Stimulated activated effector memory CD8-positive, alpha-beta T cell treated with anti-CD3 and anti-CD28 coated beads, Interleukin-12 subunit alpha, Interleukin-12 subunit beta, amount 100 ng/mL, for 72 hours (primary cell): ENCODE measurements around the gene TERC.
A peak's percentile ranks its signal among the peaks of the same experiment; 100 is the strongest.

Experiments
- ATAC-seq: fragments of 150-1000 bp; cut with Tn5 transposase; 2 replicates; pipeline ENCODE4 v1.10.0; 2021
- DNase-seq, 2 donors: peaks; one replicate each; pipeline ENCODE4 v3.0.0; 2021 to 2022; ENCODE audit warnings: low spot score in 2 of 2
- H3K27ac Mint-ChIP-seq: one replicate; pipeline ENCODE4 v1.8.0; 2022; ENCODE audit warnings: mild to moderate bottlenecking, mixed read lengths
- H3K36me3 Mint-ChIP-seq: one replicate; pipeline ENCODE4 v1.8.0; 2022; ENCODE audit warnings: mild to moderate bottlenecking, mixed read lengths
- H3K4me1 Mint-ChIP-seq: one replicate; pipeline ENCODE4 v1.8.0; 2022; ENCODE audit warnings: mixed read lengths
- H3K4me3 Mint-ChIP-seq: one replicate; pipeline ENCODE4 v1.8.0; 2022; ENCODE audit warnings: mild to moderate bottlenecking, mixed read lengths
- H3K9me3 Mint-ChIP-seq: one replicate; pipeline ENCODE4 v1.8.0; 2022; ENCODE audit warnings: mixed read lengths

TERC gene

DNA sequence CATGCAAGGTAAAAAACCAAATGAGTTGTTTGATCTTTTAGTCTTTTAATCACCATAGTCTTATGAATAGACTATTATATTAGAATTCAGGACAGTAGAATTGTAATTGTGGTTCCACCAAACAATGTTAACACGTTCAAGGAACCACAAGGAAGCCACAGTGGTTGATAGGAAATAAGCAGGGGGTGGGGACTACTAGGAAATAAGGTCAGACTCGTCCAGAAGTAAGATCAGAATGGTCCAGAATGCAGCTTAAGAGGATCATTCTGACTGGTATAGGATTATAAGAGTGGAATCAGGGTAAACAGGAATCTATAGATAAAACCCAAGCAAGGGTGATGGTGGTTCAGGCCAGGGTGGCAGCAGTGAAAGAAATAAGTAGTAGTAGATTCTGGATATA, 15.9 kb upstream of the TERC start:
- Mint-ChIP-seq H3K4me1 (peaks cover 25% of the 10 kb centered on the region), H3K27ac (peak overlapping the region; percentile 52), H3K4me3 (peak overlapping the region; percentile 4), H3K9me3 (no peaks in the 10 kb centered on the region), H3K36me3 (peaks cover 100% of the 10 kb centered on the region)
- DNase-seq (no peak), ATAC-seq (peak; percentile 64)

DNA sequence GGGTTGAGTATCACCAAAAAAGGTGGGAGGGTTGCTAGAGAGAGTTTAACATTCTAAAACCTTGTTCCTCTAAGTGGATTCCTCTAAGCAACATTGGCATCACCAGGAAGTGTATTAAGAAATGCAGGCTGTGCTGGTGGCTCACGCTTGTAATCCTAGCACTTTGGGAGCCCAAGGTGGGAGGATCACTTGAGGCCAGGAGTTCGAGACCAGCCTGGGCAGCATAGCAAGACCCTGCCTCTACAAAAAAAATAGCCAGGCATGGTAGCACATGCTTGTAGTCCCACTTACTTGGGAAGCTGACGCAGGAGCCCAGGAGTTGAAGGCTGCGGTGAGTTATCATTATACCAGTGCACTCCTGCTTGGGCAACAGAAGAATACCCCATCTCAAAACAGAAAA, 13.0 kb upstream of the TERC start:
- peaks cover 37% of the 10 kb centered on the region for H3K4me1 Mint-ChIP-seq
- no peak overlapping the region for H3K27ac Mint-ChIP-seq
- no peak for DNase-seq

DNA sequence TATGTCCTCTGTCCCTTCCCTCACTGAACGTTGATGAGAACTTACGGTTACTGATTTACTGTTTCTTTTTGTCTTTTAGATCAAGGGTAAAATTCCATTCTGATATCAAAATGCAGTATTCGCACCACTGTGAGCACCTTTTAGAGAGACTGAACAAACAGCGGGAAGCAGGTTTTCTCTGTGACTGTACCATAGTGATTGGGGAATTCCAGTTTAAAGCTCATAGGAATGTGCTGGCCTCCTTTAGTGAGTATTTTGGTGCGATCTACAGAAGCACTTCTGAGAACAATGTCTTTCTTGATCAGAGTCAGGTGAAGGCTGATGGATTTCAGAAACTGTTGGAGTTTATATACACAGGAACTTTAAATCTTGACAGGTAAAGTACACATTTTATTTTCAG, 9.3 kb upstream of the TERC start:
- Mint-ChIP-seq H3K4me1 (peaks cover 37% of the 10 kb centered on the region), H3K9me3 (no peaks in the 10 kb centered on the region), H3K36me3 (peaks cover 85% of the 10 kb centered on the region), H3K27ac (peak overlapping the region; percentile 99), H3K4me3 (peak overlapping the region; percentile 97)
- no peak for ATAC-seq
- DNase-seq = no peak

More for the DNA sequence above, 13.0 kb upstream of the TERC start:
- H3K36me3 Mint-ChIP-seq = peaks cover 100% of the 10 kb centered on the region
- H3K9me3 Mint-ChIP-seq = no peaks in the 10 kb centered on the region
- no peak for ATAC-seq
- no peak overlapping the region for H3K4me3 Mint-ChIP-seq

DNA sequence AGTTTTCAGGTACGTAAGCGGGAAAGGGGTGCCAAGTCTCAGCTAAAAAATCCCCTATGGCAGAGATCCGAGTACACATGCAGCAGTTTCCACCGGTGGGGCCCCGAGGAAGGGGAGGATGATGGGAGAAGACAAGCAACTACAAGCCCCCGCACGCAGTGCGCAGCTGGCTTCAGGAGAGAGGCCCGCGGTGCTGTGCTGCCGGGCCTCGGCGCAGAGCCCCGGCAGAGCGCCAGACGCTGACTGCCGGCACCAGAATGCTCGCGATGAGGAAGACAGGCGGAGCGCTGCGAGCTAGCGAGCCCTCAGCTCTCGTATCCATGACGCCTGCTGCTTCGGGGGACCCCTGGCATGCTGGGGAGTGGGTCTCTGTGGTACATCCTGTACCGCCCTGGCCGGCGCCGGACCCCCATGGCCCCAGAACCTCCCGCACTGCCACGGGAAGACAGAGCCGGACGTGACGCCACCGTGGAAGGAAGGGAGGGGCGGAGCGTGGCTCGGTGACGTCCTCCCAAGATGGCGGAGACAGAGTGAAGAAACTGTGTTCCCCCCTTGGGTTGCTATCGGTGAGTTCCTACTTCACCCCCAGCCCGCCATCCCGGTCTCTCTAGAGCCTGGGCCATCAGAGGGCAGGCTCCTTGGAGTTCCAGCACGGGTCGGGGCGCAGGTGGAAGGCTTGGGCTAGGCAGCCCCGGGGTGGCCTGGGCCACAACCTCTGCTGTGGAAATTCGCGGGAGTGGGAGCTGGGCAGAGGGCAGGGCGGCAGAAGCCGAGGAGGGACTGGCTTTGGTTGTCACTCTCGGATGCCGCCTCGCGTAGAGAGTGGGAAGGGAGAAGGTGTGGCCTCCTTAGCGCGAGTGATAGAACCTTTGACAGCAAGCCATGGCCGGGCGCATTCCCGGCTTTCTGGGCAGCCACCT, 8.3 kb upstream of the TERC start, which contains the start of gene MYNN:
TSS of gene MYNN (plus strand) at position 500 of the 920 bp plus-strand sequence. CDS start 900 bp downstream, outside the sequence.
- H3K9me3 Mint-ChIP-seq = no peaks in the 10 kb centered on the region
- peak within 1 kb of the TSS; percentile 97 for H3K4me3 Mint-ChIP-seq
- H3K36me3 Mint-ChIP-seq = peaks cover 75% of the 10 kb centered on the region
- peak within 1 kb of the TSS; percentile 99 for H3K27ac Mint-ChIP-seq
- DNase-seq (peak; percentile 83 to 97), ATAC-seq (peak; percentile 90)
- H3K4me1 Mint-ChIP-seq = peaks cover 33% of the 10 kb centered on the region

DNA sequence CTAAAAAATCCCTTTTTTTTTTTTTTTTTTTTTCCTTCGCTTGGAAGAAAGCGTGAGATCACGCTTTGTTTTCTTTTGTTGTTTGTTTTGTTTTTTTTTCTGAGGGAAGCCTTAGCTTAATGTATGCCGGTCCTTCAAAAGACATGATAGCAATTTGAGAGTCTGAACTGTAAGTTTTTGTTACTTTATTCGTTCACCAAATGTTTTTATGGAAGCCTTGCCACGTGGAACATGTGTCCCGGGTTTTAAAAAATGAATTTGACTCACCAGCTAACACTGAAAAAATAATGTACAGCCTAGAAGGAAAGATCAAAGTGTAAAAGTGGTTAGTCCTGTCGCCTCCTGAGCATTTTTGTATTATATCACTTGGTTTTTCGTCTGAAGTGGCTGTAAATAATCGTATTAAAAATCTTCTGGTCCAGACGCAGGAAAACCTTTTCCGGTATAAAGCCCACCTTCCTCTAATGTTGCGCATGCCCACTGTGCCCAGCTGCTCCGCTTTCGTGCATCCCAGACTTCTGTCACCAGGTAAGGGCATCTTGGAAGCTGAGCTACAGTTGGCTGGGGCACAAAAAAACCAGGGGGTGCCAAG, 7.5 kb upstream of the TERC start:
- ATAC-seq (peak; percentile 33), DNase-seq (no peak)
- H3K4me1 Mint-ChIP-seq = peaks cover 33% of the 10 kb centered on the region
- peak overlapping the region; percentile 99 for H3K27ac Mint-ChIP-seq
- no peaks in the 10 kb centered on the region for H3K9me3 Mint-ChIP-seq
- peaks cover 67% of the 10 kb centered on the region for H3K36me3 Mint-ChIP-seq
- H3K4me3 Mint-ChIP-seq = peak overlapping the region; percentile 97

DNA sequence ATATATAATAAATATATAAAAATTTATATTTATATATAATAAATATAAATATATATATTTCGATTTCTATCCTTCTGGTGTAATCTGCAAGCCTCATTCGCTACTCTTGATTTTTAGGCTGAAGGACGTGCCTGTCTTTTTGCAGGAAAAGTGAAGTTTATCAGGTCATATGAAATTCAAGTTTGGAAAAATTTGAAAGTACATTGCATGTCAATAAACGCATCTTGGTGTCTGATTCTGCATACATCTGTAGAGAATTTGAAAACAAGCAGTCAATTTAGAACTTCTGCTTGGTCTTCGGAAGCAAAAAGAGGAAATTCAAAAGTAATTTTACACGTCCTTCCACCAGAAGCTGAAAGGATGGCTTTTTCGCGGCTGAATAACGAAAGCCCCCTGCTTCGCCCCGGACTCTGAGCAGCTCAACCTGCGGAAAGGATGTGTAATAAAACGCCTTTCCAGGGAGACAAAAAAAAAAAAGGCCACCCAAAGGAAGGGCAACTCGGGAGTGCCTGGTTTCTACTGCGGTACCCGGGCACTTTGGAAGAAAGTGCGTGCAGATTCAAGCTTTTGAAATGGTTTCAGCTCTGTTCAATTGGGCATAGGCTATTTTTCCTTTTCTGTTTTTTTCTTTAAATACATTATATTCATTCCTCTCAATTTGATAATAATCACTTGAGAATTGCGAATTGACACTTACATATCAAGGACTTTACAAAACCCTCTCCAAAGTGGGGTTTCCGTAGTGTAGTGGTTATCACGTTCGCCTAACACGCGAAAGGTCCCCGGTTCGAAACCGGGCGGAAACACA, 6.8 kb upstream of the TERC start:
- Mint-ChIP-seq H3K4me1 (peaks cover 33% of the 10 kb centered on the region), H3K27ac (peak overlapping the region; percentile 99), H3K4me3 (peak overlapping the region; percentile 97), H3K36me3 (peaks cover 60% of the 10 kb centered on the region), H3K9me3 (no peaks in the 10 kb centered on the region)
- DNase-seq (peak; percentile 62 to 85), ATAC-seq (no peak)

DNA sequence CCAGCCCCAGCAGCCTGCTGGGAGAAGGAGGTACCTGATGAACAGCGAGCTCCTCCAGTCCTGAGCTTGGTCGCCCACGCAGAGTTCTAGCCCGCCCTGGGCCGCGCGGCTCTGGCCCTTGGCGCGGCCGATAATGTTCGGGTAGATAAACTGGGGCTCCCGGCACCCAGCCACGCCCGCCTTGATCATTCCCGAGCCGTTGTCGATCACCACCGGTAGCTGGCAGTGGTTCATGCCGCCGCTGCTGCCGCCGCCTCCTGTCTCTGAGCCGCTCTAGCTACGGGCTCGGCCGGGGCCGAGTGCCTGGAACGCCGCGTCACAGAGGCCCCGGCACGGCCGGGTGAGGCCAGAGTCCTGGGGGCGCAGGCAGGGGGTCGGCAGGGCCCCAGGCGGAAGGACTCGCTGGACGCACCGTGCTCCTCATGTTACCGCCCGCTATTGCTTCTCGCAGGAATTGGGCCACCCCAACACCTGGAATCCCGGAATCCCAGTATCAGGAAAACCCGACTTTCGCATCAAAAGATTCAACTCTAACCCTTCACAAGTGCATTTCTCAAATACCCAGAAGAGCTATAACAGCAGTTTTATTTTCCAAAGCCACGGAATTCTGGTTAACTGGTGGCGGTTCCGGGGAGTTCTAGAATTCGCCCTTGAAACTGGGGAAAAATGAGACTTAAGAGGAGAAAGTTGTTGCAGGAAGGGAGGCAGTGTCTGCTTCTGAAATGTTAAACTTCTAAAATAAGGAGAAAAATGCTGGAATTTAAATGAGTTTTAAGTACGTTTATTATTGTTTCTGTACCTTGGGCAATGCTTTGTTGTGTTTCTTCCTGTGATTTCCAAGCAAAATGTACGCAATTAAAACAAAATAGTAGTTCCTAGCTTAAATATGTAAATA, 4.7 kb upstream of the TERC start, which contains the start of gene ACTRT3:
TSS of gene ACTRT3 (minus strand) at position 275 of the 895 bp plus-strand sequence. CDS start at position 234, 41 bp downstream.
- DNase-seq (peak; percentile 49 to 81), ATAC-seq (peak; percentile 52)
- peak within 1 kb of the TSS; percentile 77 for H3K4me3 Mint-ChIP-seq
- peak within 1 kb of the TSS; percentile 88 for H3K27ac Mint-ChIP-seq
- peaks cover 33% of the 10 kb centered on the region for H3K4me1 Mint-ChIP-seq
- peaks cover 44% of the 10 kb centered on the region for H3K36me3 Mint-ChIP-seq
- no peaks in the 10 kb centered on the region for H3K9me3 Mint-ChIP-seq

DNA sequence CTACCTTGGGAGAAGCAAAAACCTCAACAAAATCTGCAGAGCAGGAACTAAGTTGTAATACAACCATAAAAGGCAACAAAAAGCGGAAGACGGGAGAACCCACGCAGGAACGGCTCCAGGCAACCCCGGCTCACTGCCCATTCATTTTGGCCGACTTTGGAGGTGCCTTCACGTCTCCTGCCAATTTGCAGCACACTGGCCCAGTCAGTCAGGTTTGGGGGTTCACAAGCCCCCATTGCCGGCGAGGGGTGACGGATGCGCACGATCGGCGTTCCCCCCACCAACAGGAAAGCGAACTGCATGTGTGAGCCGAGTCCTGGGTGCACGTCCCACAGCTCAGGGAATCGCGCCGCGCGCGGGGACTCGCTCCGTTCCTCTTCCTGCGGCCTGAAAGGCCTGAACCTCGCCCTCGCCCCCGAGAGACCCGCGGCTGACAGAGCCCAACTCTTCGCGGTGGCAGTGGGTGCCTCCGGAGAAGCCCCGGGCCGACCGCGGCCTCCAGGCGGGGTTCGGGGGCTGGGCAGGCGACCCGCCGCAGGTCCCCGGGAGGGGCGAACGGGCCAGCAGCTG, 463 bp downstream of the TERC start:
- DNase-seq (peak; percentile 61 to 83), ATAC-seq (peak; percentile 52)
- peak overlapping the region; percentile 86 for H3K4me3 Mint-ChIP-seq
- H3K27ac Mint-ChIP-seq = peak overlapping the region; percentile 96
- H3K36me3 Mint-ChIP-seq = peaks cover 13% of the 10 kb centered on the region
- H3K9me3 Mint-ChIP-seq = no peaks in the 10 kb centered on the region
- peaks cover 24% of the 10 kb centered on the region for H3K4me1 Mint-ChIP-seq

DNA sequence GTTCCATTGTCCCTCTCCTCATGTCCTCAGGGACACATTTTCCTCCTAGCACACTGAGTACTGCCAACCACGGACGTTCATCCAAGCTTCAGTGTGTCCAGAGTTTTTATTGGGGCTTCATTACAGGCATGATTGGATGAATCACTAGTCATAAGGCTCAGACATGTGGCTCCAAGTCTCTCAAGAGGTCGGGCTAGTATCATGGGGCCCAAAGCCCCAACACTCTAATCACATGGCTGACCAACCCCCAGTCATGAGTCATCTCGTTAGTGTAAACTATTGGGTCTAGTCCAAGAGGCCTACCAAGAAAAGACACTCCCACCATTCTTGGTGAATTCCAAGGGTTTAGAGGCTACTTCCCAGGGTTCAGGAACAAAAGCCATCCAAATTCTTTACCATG, 4.4 kb downstream of the TERC start:
- no peak for DNase-seq
- H3K27ac Mint-ChIP-seq = no peak overlapping the region
- no peak overlapping the region for H3K4me3 Mint-ChIP-seq
- peaks cover 26% of the 10 kb centered on the region for H3K4me1 Mint-ChIP-seq
- no peak for ATAC-seq
- H3K36me3 Mint-ChIP-seq = peaks cover 13% of the 10 kb centered on the region
- H3K9me3 Mint-ChIP-seq = no peaks in the 10 kb centered on the region

DNA sequence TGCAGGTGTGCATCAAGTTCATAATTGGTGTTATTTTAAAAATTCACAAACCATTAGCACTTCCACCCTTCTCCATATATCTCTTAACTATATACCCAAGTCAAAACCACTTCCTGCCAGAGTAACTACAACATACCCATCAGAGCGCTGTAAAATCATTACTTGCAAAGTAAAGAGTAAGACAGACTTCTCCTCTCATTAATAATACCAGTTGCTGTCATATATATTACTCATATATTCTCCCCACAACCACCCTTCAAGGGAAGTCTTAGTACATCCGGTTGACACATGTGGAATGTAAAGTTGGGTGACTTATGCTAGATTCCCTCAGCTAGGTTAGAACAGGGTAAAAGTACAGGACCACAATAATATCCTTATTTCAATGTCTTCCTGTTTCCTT, 5.6 kb downstream of the TERC start:
- DNase-seq = no peak
- H3K4me3 Mint-ChIP-seq = no peak overlapping the region
- H3K27ac Mint-ChIP-seq = peak overlapping the region; percentile 71
- ATAC-seq = peak; percentile 98
- H3K4me1 Mint-ChIP-seq = peaks cover 19% of the 10 kb centered on the region
- H3K9me3 Mint-ChIP-seq = no peaks in the 10 kb centered on the region
- H3K36me3 Mint-ChIP-seq = peaks cover 4% of the 10 kb centered on the region

DNA sequence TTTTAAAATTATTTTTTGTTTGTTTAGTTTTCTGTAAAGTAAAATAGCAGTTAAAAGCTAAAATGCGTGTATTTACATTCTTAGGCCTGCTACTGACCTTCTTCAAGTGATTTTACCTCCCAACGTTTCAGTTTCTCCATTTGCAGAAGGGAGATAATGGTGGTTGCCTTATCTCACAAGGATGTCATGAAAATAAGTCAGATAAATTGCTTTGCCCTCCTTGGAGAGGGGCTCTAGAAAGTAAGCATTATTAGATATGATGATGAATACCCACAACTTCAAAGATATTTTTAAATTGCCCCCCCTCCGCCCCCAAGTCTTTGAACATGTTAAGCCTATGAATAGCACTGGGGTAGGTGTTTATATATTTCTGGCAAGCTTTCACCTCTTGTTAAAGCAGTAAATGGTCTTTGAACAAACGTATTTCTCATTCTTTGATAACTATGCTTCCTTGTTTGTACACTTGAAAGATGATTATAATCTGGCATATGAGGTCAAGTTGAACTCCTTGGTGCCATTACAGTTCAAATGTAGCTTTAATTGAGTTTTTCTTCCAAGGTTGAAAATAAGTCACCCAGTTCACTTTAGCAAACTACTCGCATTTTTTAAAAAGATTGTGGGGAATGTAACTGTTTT, 6.4 kb downstream of the TERC start:
- Mint-ChIP-seq H3K9me3 (no peaks in the 10 kb centered on the region), H3K4me3 (no peak overlapping the region), H3K27ac (no peak overlapping the region), H3K4me1 (peaks cover 13% of the 10 kb centered on the region), H3K36me3 (no peaks in the 10 kb centered on the region)
- ATAC-seq (no peak), DNase-seq (no peak)

DNA sequence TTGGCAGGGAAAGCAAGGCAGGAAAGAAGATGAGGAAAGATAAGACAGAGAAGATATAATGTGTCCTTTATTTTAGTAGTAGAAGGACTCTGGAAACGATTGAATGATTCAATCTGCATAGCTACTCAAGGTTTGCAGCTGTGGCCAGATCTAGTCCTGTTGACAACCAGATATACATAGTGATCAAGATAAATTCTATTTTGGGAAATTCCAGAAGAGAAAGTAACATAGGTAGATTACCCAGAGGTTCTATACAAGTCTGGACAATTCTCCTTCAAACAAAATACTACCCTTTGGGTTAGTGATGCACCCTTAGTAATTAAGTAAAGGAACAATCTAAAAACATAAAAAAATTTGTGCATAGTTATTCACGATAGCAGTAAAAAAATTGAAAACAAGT, 9.4 kb downstream of the TERC start:
- H3K4me3 Mint-ChIP-seq = no peak overlapping the region
- DNase-seq = no peak

DNA sequence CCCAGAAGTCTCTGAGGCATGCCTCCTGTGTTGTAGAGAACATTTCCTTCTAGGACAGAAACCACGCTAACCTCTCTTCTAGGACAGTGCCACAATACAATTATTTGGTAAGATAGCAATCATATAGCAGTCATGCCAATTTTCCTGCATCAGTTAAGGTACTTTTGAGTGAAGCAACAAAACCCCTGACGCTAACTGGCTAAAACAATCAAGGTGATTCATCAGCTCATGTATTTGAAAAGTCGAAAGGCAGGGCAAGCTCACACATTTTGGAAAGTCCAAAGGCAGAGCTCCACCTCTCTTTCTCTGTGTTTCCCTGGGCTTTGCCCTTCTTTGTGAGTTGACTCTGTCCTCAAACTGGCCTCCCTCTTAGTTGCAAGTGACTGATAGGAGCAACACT, 10.1 kb downstream of the TERC start:
- Mint-ChIP-seq H3K4me1 (peaks cover 8% of the 10 kb centered on the region), H3K27ac (no peak overlapping the region), H3K9me3 (no peaks in the 10 kb centered on the region), H3K36me3 (no peaks in the 10 kb centered on the region), H3K4me3 (no peak overlapping the region)
- ATAC-seq (no peak), DNase-seq (no peak)

More for the DNA sequence above, 9.4 kb downstream of the TERC start:
- Mint-ChIP-seq H3K9me3 (no peaks in the 10 kb centered on the region), H3K4me1 (peaks cover 8% of the 10 kb centered on the region), H3K36me3 (no peaks in the 10 kb centered on the region), H3K27ac (no peak overlapping the region)
- no peak for ATAC-seq

DNA sequence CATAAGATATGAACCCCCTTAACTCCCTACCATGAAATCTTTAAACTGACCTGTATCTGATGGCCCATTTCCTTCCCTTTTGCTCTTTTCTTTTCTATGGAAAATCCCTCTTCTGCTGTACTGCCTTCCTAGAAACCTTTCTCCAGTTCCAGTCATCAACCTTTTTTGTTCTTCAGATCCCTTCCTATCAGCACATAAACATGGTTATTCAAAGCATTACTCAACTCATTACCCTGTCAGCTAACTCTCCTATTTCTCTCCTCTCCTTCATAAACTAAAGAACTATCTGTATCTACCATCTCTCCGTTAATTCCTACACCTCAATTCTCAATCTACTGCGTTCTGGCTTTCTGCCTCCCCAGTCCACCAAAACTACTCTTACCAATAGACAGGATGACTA, 13.0 kb downstream of the TERC start:
- no peak overlapping the region for H3K27ac Mint-ChIP-seq
- ATAC-seq (no peak), DNase-seq (no peak)
- no peaks in the 10 kb centered on the region for H3K36me3 Mint-ChIP-seq
- H3K9me3 Mint-ChIP-seq = no peaks in the 10 kb centered on the region
- no peak overlapping the region for H3K4me3 Mint-ChIP-seq
- peaks cover 7% of the 10 kb centered on the region for H3K4me1 Mint-ChIP-seq
